ENCODE data around the gene RNF215.

RNF215 gene

DNA sequence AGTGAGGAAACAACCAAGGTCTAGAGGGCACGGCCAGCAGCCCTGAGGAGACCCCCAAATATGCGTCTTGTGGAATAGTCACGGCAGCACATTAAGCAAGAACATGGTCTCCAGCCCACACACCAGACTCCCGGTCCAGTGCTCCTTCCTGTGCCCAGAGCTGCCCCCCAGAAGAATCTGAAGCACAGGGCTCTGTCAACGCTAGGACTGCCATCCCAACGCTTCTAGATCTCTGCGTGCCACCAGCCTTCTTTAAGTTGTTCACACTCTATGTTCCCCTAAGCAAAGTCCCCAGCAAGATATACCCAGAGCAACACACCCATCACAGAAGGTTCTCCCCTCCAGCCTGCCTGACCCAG lies 6.1 kb upstream of the RNF215 start:
- no peak for DNase-seq

DNA sequence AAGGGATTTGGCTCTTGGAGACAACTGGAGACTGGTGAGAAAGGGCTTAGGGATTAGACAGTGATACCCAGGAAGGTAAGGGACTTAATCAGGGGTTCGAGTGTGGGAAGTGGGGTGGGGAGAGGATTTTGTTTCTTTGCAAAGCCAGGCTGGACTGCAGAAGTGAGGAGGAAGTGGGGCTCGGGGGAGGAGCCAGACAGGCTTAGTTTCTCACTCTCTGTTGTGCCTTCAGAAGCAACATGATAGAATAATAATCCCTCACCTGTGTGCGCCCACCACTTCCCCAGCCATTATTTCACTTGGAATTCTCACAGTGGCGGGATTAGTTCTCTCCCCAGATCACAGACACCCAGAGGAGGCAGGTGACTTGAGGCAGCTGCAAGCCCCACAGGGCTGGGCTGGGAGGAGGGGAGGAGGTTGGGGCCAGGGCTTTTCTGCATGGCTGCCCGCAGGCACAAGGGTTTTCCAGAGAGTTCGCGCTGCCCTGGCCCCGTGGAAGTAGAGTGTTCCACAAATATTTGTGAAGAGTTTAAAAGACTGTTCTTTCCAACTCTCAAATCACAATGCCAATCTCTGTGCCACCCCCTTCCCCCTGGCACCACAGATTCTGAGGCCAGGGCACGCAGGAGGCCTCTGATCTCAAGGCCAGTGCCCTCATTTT lies 5.6 kb upstream of the RNF215 start:
- DNase-seq: no peak

DNA sequence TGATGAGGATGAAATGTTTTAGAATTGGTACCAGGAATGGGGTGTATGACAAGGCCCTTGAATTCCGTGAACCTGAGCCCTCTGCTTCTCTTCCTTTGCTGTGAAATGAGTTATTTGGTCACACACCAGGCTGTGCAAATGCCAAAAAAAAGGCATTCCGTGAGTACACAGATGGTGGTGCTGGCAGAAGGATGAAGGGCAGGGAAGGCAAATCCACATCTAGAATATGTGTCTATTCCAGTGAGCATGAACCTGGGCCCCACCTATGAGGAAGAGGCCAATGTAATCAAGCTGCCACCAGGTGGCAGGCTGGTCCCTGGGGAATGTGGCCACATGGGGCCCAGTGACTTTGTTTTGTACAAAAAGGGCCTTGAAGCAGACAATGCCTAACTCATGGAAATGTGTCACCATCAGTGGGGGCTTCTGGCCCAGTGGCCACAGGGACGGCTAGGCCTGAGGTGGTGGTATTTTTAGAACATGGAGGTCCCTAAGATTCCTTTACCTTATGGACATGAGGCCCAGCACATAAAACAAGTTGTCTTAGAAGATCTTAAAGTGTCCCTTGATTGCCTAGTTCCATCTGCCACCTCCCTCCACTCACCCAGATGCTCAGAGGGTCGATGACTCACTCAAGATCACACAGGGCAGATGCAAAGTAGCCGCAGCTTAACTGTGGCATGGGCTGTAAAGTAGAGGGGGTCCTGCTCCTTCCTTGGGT lies 3.9 kb upstream of the RNF215 start:
- DNase-seq: no peak

DNA sequence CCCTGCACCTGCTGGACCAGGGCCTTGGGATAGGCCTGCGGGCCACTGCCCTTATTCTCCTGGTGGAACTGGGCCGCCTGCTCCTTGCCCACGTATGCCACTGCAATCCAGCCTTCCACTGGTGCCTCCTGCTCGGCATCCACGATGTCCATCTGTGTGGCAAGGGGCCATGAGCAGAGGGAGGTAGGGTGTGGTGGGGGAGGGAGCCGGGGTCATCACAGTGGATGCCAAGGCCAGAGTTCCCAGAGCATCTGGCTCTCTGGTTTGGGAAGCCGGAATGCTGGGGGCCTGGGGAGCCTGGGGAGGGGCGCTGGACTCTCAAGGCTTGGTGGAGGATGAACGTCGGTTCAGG lies 627 bp downstream of the RNF215 start:
- no peak for DNase-seq

DNA sequence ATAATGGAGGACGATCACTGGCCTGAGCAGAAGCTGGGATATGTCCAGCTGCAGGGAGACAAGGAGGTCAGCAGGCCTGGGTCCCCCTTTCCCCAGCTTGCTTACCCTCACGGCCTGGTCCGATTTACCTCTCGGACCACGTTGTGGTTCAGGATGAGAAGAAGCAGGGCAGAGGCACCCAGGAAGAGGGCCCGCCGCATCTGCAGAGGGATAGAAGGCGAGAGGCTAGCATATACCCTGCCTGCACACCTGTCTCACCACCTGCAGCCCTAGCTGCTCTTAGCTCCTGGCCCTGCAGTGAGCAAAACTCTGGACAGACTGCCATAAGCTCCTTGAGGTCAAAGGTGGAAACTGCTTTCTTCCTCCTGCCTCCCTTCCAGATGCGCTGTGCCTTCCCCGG lies 1.3 kb downstream of the RNF215 start:
- DNase-seq: no peak

DNA sequence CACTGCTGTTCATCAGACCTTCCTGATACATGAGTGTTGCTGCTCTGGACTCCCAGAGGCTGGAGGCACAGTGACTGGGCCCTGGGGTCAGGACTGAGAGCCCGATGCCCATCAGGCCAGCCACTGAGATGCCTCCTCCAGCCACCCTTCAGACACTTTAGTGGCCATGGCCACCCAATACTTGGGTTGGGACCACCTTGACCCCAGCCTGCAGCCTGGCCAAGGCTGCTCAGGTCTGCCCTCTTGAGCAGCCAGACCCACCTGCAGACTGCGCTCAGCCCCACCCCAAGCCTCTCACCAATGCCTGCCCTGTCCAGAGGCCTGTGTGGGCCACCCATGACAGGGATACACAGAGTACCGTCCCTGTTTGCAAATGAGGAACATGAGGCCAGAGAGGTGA lies 4.2 kb downstream of the RNF215 start:
- DNase-seq: no peak

DNA sequence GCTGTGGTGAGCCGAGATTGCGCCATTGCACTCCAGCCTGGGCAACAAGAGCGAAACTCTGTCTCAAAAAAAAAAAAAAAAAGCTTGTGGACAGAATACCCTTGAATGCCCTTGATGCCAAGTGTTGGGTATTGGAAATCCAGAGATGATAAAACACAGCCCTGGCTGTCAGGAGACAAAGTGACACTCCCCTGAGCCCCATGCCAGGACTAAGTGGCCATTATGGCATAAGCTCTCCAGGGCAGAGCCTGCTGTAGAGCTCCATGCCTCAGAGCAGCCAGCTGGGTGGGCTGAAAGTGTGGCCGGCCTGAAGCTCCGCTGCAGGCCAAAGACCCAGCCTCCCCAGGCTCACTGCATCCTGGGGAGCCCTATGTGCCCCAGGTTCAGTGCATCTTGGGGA lies 4.9 kb downstream of the RNF215 start:
- no peak for DNase-seq

DNA sequence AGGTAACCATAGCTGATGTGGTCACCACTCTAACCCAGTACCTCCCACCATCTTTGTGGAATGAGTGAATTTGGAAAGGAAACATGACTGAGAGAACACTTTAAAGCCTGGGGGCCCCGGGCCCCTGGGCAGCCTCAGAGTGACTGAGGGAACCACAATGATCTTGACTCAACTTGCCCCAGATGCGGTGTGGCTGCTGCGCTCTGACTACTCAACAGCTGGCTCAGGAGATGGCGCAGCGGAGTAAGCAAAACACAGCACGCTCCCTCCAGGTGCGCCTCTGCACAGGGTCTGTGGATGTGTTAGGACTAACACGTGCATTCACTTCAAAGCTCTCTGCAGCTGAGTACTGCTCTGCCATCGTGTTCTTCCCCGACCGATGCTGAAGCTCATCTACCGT lies 5.9 kb downstream of the RNF215 start:
- no peak for DNase-seq

DNA sequence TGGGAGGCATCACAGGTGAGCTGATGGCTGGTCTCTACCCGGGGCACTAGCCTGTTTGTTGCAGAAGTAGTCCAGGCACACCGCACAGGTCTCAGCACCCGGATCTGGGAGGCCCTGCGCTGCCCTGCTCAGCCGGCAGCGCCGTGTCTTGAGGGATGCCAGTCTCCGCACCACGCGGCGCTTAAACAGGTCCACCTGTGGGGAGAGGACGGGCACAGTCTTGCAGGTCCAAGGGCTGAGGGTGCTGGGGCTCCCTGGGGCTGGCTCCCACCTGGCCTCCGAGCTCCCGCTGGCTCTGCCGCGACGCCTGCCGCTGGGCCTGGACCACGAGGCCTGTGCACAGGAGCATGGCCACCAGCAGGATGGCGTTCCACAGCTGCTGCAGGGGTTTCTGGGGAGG lies 7.2 kb downstream of the RNF215 start:
- no peak for DNase-seq

DNA sequence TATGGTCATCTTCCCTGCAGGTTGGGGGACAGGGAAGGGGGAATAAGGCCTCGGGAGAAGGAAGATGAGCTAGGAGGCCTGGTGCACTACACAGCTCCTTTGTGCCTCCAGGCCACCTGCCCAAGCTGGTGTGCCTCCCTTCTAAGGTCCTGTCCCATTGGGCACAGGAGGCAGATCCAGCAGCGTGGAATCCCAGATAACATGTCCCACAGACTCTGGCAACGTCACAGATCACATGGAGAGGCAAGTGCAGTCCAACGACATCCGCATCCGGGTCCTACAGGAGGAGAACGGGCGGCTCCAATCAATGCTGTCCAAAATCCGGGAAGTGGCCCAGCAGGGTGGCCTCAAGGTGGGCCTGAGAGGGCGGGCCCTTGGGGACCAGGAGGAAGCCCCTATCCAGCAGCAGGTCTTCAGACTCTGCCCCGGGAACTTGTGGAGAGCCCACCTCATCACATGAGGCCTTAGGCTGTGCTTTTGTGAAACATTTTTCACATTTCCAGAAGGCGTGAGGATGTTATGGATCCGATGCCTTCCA lies 11.8 kb downstream of the RNF215 start:
- DNase-seq: no peak

DNA sequence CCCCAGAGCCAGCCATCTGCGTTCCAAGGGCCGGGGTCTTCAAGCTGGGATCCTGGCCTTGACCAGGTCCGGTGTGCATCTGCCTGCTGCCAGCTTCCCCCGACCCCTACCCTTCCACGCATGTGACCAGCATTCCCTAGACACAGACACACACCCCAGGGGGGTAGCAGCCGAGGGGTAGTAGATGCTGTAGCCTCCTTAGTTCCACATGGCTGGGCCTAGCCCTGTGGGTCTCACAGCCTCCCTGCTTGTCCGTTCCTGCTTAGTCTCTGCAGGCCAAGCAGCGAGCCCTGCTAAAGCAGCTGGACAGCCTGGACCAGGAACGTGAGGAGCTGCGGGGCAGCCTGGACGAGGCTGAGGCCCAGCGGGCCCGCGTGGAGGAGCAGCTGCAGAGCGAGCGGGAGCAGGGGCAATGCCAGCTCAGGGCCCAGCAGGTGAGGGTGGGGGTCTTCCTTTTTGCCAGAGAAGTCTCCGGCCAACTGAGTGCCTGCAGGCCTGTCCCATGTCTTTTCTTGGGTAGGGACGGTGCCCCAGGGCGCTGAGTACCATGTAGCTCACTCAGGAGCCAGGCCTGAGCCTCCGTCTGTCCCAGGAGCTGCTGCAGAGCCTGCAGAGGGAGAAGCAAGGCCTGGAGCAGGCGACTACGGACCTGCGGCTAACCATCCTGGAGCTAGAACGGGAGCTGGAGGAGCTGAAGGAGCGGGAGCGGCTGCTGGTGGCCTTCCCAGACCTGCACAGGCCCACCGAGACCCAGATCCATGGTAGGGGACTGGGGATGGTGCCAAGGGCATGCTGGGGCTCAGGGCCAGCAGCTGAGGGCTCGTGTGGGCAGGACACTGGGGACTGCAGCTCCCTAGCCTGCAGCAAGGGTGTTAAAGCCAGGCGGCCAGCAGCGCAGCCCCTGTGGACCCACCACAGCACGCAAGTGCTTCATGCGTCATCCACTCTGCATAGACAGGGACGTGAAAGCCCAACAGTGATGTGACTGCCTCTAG lies 13.6 kb downstream of the RNF215 start:
- no peak for DNase-seq

DNA sequence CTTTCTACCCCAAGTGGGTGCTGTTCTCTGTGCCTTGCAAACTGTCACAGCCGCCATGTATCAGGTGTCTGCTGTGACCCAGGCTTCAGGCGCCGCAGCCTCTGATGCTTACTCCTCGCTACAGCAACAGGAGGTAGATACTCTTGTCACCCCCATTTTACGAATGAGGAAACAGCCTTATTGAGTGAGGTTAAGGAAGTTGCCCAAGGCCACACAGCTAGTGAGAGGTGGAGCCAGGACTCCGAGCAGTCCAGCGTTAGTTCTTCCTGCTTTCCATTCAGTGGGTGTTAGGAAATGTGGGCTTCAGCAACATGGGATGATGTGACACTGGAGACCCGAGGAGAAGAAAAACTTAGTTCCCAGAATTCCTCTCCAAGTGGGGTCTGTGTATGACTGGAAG lies 14.3 kb downstream of the RNF215 start:
- no peak for DNase-seq

DNA sequence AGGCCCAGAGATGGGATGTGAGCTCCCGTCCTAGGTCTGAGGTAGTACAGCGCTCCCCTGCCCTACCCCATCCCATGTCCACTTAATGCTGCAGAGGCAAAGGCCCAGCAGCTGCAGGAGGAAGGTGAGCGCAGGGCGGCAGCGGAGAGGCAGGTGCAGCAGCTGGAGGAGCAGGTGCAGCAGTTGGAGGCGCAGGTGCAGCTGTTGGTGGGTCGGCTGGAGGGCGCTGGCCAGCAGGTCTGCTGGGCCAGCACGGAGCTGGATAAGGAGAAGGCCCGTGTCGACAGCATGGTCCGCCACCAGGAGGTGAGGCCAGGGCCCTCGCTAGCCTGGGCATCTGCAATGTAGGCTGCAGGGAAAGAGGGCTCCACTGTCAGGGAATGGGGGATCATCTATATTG lies 15.2 kb downstream of the RNF215 start:
- no peak for DNase-seq

DNA sequence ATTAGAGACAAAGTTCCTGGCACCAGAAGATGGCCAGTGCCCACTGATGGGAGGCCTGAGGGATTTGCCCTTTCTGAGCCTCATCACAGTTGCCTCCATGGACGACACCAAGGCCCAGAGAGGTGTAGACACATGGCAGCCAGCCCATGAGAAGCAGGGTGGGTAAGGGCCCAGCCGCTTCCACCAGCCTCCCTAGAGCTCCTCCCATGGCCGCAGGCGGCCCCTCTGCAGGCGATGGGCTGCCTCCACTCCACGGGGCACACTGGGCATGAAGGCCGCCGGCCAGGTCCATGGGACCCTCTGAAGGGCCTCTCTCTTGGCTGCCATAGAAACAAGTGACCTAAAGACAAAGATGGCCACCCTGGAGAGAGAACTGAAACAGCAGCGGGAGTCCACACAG lies 15.9 kb downstream of the RNF215 start:
- no peak for DNase-seq

DNA sequence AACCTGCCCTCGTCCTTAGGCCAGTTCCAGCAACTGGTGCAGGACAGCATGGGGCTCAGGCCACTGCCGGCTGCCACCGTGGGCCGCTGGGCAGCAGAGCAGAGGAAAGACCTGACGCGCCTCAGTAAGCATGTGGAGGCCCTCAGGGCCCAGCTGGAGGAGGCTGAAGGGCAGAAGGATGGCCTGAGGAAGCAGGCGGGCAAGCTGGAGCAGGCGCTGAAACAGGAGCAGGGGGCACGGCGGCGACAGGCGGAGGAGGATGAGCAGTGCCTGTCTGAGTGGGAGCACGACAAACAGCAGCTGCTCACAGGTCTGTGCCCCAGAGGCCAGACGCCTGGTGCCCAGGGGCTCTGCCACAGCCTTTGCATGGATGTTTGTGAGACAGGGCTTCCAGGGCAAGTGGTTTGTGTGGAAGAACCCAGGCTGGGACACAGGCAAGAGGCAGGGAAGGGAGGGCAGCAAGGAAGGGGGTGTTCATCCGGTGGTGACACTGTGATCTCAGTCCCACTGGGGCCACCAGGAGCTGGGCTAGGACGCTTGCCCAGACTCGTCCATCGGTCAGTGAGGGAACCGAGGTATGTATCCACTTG lies 16.5 kb downstream of the RNF215 start:
- DNase-seq: no peak

DNA sequence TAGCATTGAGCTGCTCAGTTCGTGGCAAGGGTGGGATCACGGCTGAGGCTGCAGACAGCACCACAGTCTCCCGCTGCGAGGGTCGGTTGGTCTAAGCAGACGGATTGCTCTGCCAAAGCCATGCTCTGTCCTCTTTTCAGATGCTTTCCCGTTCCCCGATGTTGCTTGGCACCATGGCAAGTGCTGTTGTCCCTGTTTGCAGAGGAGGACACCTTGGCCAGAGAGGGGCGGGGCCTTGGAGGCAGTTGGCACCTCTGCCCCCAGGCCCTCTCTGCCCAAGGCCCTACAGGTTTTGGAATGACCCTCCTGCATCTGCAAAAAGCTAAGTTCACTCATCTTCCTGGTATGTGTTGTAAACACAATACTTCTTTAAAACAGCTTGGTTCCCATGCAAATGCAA lies 18.8 kb downstream of the RNF215 start:
- DNase-seq: no peak

DNA sequence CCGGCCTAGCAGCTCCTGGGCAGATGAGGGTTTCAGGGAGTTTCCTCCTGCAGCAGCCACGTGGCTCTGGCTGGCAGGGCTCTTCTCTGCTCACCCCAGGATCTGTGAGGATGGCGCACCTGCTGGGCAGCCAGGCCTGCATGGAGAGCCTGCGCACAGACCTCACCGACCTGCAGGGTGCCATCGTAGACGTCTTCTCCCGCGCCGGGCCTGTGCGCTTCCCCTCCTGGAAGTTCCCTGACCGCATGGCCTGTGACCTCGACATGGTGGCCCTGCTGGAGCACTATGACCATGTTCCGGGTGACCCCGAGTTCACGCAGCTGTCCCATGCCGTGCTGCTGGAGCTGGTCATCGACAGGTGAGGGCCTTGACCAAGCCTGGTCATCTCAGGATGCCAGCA lies 21.3 kb downstream of the RNF215 start:
- no peak for DNase-seq

DNA sequence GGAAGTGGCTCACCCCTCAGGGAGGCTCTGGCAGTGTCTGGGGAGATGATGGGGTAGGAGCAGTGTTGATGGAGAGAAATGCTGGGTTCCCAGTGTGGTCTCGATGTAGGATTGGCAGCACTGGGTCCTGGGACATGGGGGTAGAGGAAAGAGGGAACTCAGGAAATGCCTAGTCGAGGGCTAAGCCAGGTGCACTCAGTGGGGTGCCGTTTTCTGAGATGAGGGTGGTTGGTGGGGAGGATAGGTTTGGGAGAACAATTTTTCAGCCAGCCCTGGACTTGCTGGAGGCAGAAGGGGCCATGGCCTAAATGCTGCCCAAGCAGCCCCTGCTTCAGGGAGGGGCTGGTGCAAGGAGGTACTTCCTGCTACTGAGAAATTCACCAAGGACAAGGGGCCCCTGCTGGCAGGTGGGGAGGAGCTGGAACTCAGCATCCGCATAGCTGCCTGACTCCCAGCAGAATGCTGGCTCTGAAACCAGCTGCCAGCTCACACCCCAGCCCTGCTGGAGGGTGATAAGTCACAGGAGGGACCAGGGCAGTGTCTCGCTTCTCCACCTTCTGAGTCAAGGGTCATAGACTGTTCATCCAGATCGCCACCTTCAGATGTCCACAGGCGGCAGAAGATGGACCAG lies 24.4 kb downstream of the RNF215 start:
- DNase-seq: no peak

DNA sequence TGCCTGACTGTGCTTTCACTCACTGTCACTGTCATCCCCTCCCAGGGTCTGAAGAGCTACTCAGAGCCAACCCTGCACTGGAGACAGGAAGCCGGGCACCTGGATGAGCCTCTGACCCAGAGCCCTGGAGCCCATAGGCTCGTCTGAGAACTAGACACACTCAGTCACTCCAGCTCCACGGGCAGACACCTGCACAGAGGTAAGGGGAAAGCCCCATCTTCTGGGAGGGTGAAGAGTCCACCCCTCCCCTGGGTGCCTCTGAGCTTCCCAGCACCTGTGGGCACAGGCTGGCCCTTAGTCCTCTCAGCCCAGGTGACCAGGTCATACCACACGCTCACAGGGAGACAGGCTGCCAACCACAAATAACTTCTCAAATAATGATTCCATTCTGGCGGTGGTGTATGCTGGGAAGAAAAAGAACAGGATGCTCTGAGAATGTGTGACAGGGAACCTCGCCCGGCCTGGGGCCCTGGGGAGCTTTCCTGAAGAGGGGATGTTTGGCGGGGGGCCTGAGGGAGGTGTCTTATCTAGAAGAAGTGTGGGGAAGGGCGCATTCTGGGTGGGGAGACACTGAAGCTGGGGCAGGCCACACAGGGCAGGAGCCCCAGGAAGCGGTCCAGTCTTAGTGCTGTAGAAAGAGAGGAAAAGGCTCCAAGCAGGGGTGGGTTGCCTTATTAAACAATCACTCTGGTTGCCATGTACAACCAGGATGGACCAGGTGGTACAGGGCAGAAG lies 25.1 kb downstream of the RNF215 start:
- DNase-seq: no peak

DNA sequence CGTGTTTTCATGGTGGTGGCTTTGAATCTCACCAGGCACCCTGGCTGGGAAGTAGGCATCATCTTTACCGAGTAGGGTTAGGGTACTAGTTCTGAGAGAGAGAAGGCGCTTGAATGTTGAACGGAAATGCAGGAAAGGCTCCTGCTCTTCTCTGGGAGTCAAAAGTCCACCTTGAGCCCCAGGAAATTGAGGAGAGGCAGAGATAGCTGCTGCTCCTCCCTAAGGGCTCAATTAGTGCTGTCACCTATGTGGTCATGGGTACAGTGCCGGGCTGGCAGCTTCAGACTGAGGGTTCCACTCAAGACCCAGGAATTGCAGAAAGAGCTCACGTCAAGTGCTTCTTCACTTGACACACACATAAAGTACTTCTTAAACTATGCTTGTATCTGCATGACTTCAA lies 28.7 kb downstream of the RNF215 start:
- no peak for DNase-seq

DNA sequence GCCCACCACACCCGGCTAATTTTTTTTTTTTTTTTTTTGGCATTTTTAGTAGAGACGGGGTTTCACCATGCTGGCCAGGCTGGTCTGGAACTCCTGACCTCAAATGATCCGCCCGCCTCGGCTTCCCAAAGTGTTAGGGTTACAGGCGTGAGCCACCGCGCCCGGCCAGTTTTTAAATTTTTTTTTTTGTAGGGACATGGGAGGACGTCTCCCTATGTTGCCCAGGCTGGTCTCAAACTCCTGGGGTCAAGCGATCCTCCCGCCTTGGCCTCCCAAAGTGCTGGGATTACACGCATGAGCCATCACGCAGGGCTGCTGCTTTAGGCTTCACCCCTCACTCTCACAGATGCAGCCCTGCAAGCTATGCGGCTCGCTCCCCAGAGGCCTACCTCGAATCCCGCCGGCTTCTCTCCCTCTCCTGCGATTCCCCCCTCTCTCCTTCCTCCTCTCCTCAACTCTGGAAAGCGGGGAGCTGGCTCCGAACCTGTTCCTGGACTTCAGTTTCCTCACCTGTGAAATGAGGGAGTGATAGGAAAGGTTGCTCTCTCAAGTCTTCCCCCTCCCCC lies 29.5 kb downstream of the RNF215 start:
- DNase-seq: no peak

DNA sequence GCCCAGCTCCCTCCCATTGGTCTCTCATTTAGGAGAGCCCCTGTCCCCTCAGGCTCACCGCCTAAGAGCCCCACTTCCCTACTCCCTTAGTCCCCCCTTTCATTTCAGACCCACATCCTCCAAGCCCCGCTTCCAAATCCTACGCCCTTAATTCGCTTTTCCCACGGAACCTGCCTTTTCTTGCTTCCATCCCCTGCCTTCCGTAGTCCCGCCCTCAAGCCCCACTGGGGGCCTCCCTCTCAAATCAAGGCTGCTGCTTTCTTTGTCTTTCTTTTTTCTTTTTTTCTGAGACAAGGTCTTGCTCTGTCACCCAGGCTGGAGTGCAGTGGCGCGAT lies 30.0 kb downstream of the RNF215 start:
- no peak for DNase-seq
